Liver (tissue), 9 donors: ENCODE data around the gene DHCR24. TPM values are rescaled to one million over a fixed set of nuclear protein-coding genes. Genes with fewer than 3 reads are reported as not detected.

ENCODE experiments used
- DNase-seq: peaks from one replicate; pipeline ENCODE4 v3.0.0-alpha.2; 2017; ENCODE audit warnings: low spot score
- H3K27ac ChIP-seq, 2 donors: one replicate each; pipeline ENCODE4 v1.7.0; 2013; ENCODE audit warnings: inconsistent platforms in 2 of 2, low read length in 2 of 2, control low read depth in 1 of 2, low read depth in 1 of 2, mild to moderate bottlenecking in 1 of 2
- H3K27me3 ChIP-seq, 4 donors: one replicate each; pipeline versions ENCODE4 v1.6.1 to v1.7.0; 2013; ENCODE audit warnings: low read length in 3 of 4, inconsistent platforms in 1 of 4, mild to moderate bottlenecking in 1 of 4, moderate library complexity in 1 of 4; ENCODE audit not compliant: control insufficient read depth in 4 of 4, insufficient read depth in 4 of 4
- H3K36me3 ChIP-seq, 4 donors: one replicate each; pipeline versions ENCODE4 v1.6.1 to v1.7.0; 2013; ENCODE audit warnings: low read length in 3 of 4, mild to moderate bottlenecking in 3 of 4, low read depth in 1 of 4, moderate library complexity in 1 of 4; ENCODE audit not compliant: control insufficient read depth in 4 of 4, insufficient read depth in 3 of 4
- H3K4me1 ChIP-seq, 4 donors: one replicate each; pipeline versions ENCODE4 v1.6.1 to v1.7.0; 2013; ENCODE audit warnings: low read length in 3 of 4, mild to moderate bottlenecking in 3 of 4, moderate library complexity in 1 of 4; ENCODE audit not compliant: control insufficient read depth in 4 of 4, insufficient read depth in 4 of 4
- H3K4me3 ChIP-seq, 3 donors: one replicate each; pipeline versions ENCODE4 v1.6.1 to v1.7.0; 2013; ENCODE audit warnings: low read length in 3 of 3, control low read depth in 1 of 3, low read depth in 1 of 3, mild to moderate bottlenecking in 1 of 3
- H3K9ac ChIP-seq, 2 donors: one replicate each; pipeline ENCODE4 v1.7.0; 2013; ENCODE audit warnings: low read length in 2 of 2, mild to moderate bottlenecking in 2 of 2, moderate library complexity in 2 of 2, control low read depth in 1 of 2, low read depth in 1 of 2
- H3K9me3 ChIP-seq, 4 donors: one replicate each; pipeline versions ENCODE4 v1.6.1 to v1.7.0; 2013; ENCODE audit warnings: low read length in 3 of 4; ENCODE audit not compliant: control insufficient read depth in 4 of 4
- CTCF ChIP-seq: fragments of 150-350 bp; IDR thresholded peaks from 2 replicates; pipeline ENCODE4 v1.5.1; 2017; ENCODE audit warnings: improper control_type of control experiment, low read depth, low read length; ENCODE audit not compliant: missing input control
- HNF4A ChIP-seq, 2 donors: conservative IDR thresholded peaks; 2 replicates each; pipeline ENCODE4 v1.6.1; 2016; ENCODE audit warnings: antibody characterized with exemption in 2 of 2, mild to moderate bottlenecking in 2 of 2
- MAX ChIP-seq: IDR thresholded peaks from 2 replicates; pipeline ENCODE4 v1.6.1; 2016; ENCODE audit warnings: antibody characterized with exemption
- NR2F2 ChIP-seq: IDR thresholded peaks from 2 replicates; pipeline ENCODE4 v1.6.1; 2016; ENCODE audit warnings: antibody characterized with exemption
- RAD21 ChIP-seq, 2 donors: IDR thresholded peaks; 2 replicates each; pipeline ENCODE4 v1.6.1; 2016; ENCODE audit warnings: antibody characterized with exemption in 2 of 2, mild to moderate bottlenecking in 2 of 2
- RXRA ChIP-seq, 2 donors: IDR thresholded peaks; 2 replicates each; pipeline ENCODE4 v1.6.1; 2017 to 2018; ENCODE audit warnings: antibody characterized with exemption in 2 of 2, mild to moderate bottlenecking in 1 of 2
- SP1 ChIP-seq: IDR thresholded peaks from 2 replicates; pipeline ENCODE4 v1.6.1; 2018; ENCODE audit warnings: antibody characterized with exemption, mild to moderate bottlenecking
- TAF1 ChIP-seq: conservative IDR thresholded peaks from 2 replicates; pipeline ENCODE4 v1.6.1; 2016; ENCODE audit warnings: antibody characterized with exemption, mild to moderate bottlenecking
- WGBS: extraction: QIAGEN DNeasy Blood & Tissue Kit; methylation state at CpG from one replicate; pipeline ENCODE4 v1.1.7; 2013; 5-methylcytosine and 5-hydroxymethylcytosine counted together
- polyA plus RNA-seq, 2 donors: library from polyadenylated mRNA; stranded (reverse) in 1 of 2; unstranded in 1 of 2; fragments of 200-250 nt in 1 of 2; fragments of >200 nt in 1 of 2; fragmentation: Nextera tagmentation in 1 of 2; extraction: Ambion mirVana in 1 of 2; gene quantifications; one replicate each; pipeline versions ENCODE4 v1.2.1 to v1.2.3, GENCODE V29; 2013 to 2015
- total RNA-seq, 2 donors: library from RNA; depleted of rRNA; stranded (reverse); fragments of >200 nt; gene quantifications; one replicate each; pipeline ENCODE4 v1.2.3, GENCODE V29; 2014
- TF ChIP-seq, protein P1 (sequence below): IDR thresholded peaks from 2 replicates; pipeline ENCODE4 v1.6.1; 2016; ENCODE audit warnings: antibody characterized with exemption
- TF ChIP-seq, protein P2 (sequence below): IDR thresholded peaks from 2 replicates; pipeline ENCODE4 v1.6.1; 2016; ENCODE audit warnings: antibody characterized with exemption
- donor health status: healthy.
- donor health status: healthy.
- donor health status: healthy.
- donor health status: healthy.
- donor health status: healthy.

DHCR24 gene
- total and polyA plus RNA-seq, 4 donors: 271 to 815 (median 600) TPM

- Histone ChIP-seq H3K27ac (no peak overlapping the region), H3K4me3 (no peak overlapping the region), H3K4me1 (peaks cover 0 to 4% (median under 1%) of the 10 kb centered on the region in 4 donors), H3K9me3 (no peaks in the 10 kb centered on the region), H3K36me3 (no peaks in the 10 kb centered on the region), H3K27me3 (no peaks in the 10 kb centered on the region), H3K9ac (no peak overlapping the region)
- 61% methylated on average over 6 of the region's 6 CpGs for WGBS
- no peak for DNase-seq
- TF ChIP-seq, protein P1, sequence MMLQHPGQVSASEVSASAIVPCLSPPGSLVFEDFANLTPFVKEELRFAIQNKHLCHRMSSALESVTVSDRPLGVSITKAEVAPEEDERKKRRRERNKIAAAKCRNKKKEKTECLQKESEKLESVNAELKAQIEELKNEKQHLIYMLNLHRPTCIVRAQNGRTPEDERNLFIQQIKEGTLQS: no peak
- TF ChIP-seq TAF1 (no peak), RXRA (IDR thresholded peaks at IDR 0.05) (no peak), HNF4A (conservative IDR thresholded peaks at IDR 0.05) (no peak)
Measured at GRCh38 chr1:54816130-54816529, 70.9 kb downstream of the DHCR24 start.

DNA sequence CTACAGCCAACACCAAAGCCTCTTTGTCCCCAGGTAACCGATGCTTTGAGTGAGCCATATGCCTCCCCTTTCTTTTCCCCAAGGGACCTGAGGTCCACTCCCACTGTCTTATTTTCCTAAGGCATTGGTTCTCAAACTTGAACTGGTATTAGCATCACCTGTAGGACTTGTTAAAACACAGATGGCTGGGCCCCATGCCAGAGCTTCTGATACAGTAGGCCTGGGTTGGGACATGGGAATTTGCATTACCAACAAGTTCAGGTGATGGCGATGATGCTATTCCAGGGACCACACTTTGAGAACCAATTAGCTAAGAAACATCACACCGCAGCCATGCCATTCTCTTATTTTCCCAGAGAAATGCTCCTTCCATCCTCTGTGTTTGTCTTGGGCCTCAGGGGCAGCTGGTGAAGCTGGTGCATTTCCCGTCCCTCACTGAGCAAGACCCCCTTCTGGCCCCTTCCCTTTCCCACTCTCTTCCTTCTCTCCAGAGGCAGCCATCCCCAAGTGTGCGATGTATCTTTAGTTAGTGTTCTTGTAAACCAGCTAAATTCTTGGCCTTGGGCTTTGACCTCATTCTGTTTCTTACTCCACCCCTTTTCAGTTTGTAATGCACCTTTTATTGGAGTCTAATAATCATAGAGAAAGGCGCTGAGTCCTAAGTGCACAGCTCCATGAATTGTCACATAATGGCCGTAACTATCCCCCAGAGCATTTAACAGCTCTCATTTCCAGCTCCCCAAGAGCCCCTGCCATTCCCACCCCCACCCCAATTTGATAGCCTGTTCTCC lies 71.7 kb downstream of the DHCR24 start:
- 94% methylated on average over 7 of the region's 7 CpGs for WGBS
- H3K4me1 ChIP-seq: peaks cover 0 to 12% (median 6%) of the 10 kb centered on the region in 4 donors
- H3K4me3 ChIP-seq: no peak overlapping the region
- no peak for DNase-seq
- no peak overlapping the region for H3K27ac ChIP-seq
- no peak overlapping the region for H3K9ac ChIP-seq
- no peaks in the 10 kb centered on the region for H3K36me3 ChIP-seq
- TF ChIP-seq MAX (no peak), SP1 (no peak)
- no peaks in the 10 kb centered on the region for H3K9me3 ChIP-seq
- H3K27me3 ChIP-seq: no peaks in the 10 kb centered on the region

DNA sequence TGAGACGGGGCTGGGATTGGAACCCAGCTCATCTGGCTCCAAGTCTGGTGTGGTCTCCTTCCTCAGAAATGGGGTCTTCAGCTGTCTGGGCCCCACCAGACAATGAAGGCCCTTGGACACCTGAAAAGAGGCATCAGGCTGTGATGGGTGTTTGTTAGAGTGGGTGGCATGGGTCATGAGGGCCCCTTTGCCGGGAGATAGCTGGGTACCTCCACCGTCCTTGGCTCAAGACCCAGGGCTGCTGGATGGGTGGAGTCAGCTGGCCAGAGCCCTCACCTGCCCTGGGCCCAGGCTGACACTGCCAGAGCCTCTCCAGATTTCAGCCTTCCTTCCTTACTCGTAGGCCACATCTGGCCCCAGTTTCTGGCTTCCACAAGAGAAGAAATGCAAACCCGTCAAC lies 72.4 kb downstream of the DHCR24 start:
- peaks cover 0 to 14% (median 9%) of the 10 kb centered on the region in 4 donors for H3K4me1 ChIP-seq
- DNase-seq: no peak
- H3K9me3 ChIP-seq: no peaks in the 10 kb centered on the region
- H3K27ac ChIP-seq: no peak overlapping the region
- TF ChIP-seq NR2F2 (no peak), CTCF (no peak), SP1 (no peak), TAF1 (no peak), RAD21 (IDR thresholded peaks at IDR 0.05) (no peak)
- TF ChIP-seq, protein P2, sequence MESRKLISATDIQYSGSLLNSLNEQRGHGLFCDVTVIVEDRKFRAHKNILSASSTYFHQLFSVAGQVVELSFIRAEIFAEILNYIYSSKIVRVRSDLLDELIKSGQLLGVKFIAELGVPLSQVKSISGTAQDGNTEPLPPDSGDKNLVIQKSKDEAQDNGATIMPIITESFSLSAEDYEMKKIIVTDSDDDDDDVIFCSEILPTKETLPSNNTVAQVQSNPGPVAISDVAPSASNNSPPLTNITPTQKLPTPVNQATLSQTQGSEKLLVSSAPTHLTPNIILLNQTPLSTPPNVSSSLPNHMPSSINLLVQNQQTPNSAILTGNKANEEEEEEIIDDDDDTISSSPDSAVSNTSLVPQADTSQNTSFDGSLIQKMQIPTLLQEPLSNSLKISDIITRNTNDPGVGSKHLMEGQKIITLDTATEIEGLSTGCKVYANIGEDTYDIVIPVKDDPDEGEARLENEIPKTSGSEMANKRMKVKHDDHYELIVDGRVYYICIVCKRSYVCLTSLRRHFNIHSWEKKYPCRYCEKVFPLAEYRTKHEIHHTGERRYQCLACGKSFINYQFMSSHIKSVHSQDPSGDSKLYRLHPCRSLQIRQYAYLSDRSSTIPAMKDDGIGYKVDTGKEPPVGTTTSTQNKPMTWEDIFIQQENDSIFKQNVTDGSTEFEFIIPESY: no peak
- no peak overlapping the region for H3K4me3 ChIP-seq
- no peaks in the 10 kb centered on the region for H3K27me3 ChIP-seq
- no peaks in the 10 kb centered on the region for H3K36me3 ChIP-seq
- no peak overlapping the region for H3K9ac ChIP-seq
- WGBS: 95% methylated on average over 5 of the region's 5 CpGs
